Breast epithelium (tissue), 3 donors: ENCODE data around the gene TSPAN32.

Experiments
- POLR2A ChIP-seq: fragments of 450-650 bp; IDR thresholded peaks from one replicate; pipeline ENCODE4 v1.6.1; 2016; ENCODE audit warnings: antibody characterized with exemption, mild to moderate bottlenecking, moderate library complexity
- POLR2AphosphoS5 ChIP-seq, 3 donors: sonication (generic); formaldehyde crosslinking; IDR thresholded peaks; one replicate each; pipeline ENCODE4 v1.6.1; 2017; ENCODE audit warnings: antibody characterized with exemption in 3 of 3
- TF ChIP-seq, protein P1 (sequence below), 3 donors: fragments of 450-650 bp; IDR thresholded peaks; one replicate each; pipeline ENCODE4 v1.5.1; 2016 to 2017; ENCODE audit warnings: antibody characterized with exemption in 3 of 3, mild to moderate bottlenecking in 3 of 3, moderate library complexity in 3 of 3

- TF ChIP-seq POLR2A (no peak), POLR2AphosphoS5 (IDR thresholded peaks at IDR 0.05) (no peak)
- TF ChIP-seq, protein P1, sequence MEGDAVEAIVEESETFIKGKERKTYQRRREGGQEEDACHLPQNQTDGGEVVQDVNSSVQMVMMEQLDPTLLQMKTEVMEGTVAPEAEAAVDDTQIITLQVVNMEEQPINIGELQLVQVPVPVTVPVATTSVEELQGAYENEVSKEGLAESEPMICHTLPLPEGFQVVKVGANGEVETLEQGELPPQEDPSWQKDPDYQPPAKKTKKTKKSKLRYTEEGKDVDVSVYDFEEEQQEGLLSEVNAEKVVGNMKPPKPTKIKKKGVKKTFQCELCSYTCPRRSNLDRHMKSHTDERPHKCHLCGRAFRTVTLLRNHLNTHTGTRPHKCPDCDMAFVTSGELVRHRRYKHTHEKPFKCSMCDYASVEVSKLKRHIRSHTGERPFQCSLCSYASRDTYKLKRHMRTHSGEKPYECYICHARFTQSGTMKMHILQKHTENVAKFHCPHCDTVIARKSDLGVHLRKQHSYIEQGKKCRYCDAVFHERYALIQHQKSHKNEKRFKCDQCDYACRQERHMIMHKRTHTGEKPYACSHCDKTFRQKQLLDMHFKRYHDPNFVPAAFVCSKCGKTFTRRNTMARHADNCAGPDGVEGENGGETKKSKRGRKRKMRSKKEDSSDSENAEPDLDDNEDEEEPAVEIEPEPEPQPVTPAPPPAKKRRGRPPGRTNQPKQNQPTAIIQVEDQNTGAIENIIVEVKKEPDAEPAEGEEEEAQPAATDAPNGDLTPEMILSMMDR (IDR thresholded peaks at IDR 0.05), result no peak
Measured at GRCh38 chr11:2317354-2318050, 15.7 kb downstream of the TSPAN32 start.
